DND-41 (cell line): Measurements from ENCODE around the gene CPEB4.

Source experiments
- ATAC-seq: fragments of 200-7000 bp; cut with Tn5 transposase; 3 replicates; pipeline ENCODE4 v1.9.1; 2021; ENCODE audit warnings: low read depth; ENCODE audit not compliant: insufficient read depth
- DNase-seq: peaks from one replicate; pipeline ENCODE4 v3.0.0-alpha.2; 2020
- H2AFZ ChIP-seq: 2 replicates; pipeline ENCODE4 v1.6.0; 2012; ENCODE audit warnings: low read depth, low read length
- H3K27ac ChIP-seq: 2 replicates; pipeline ENCODE4 v1.5.1; 2012; ENCODE audit warnings: low read length, inconsistent platforms
- H3K27me3 ChIP-seq: fragments of 200-600 bp; sonication (generic); 2 replicates; pipeline ENCODE4 v1.6.0; 2012; ENCODE audit warnings: low read length, mild to moderate bottlenecking, inconsistent platforms; ENCODE audit not compliant: insufficient read depth, poor library complexity
- H3K36me3 ChIP-seq: 2 replicates; pipeline ENCODE4 v1.5.1; 2012; ENCODE audit warnings: low read length, inconsistent platforms; ENCODE audit not compliant: insufficient read depth
- H3K4me1 ChIP-seq: 2 replicates; pipeline ENCODE4 v1.5.1; 2012; ENCODE audit warnings: mild to moderate bottlenecking, low read length; ENCODE audit not compliant: insufficient read depth
- H3K4me2 ChIP-seq: 2 replicates; pipeline ENCODE4 v1.6.0; 2012; ENCODE audit warnings: mild to moderate bottlenecking, moderate library complexity, low read length, inconsistent platforms; ENCODE audit not compliant: insufficient read depth
- H3K4me3 ChIP-seq, 2 experiments: fragments of 200-600 bp in 1 of 2; shearing (Covaris generic) in 1 of 2; 2 replicates each; pipeline ENCODE4 v1.5.1; 2012 to 2016; ENCODE audit warnings: inconsistent platforms in 2 of 2, low read length in 2 of 2, mild to moderate bottlenecking in 2 of 2, low read depth in 1 of 2, moderate library complexity in 1 of 2
- H3K79me2 ChIP-seq: 2 replicates; pipeline ENCODE4 v1.6.0; 2012; ENCODE audit warnings: low read length, inconsistent platforms; ENCODE audit not compliant: insufficient read depth
- H3K9ac ChIP-seq: 2 replicates; pipeline ENCODE4 v1.6.0; 2012; ENCODE audit warnings: low read depth, mild to moderate bottlenecking, inconsistent platforms, low read length, moderate library complexity
- H3K9me3 ChIP-seq: 2 replicates; pipeline ENCODE4 v1.5.1; 2012; ENCODE audit warnings: low read length, moderate library complexity, mild to moderate bottlenecking, inconsistent platforms; ENCODE audit not compliant: insufficient read depth, severe bottlenecking
- H4K20me1 ChIP-seq: 2 replicates; pipeline ENCODE4 v1.6.0; 2012; ENCODE audit warnings: low read length; ENCODE audit not compliant: insufficient read depth
- EZH2 ChIP-seq: IDR thresholded peaks from 3 replicates; pipeline ENCODE4 v1.6.1; 2012; ENCODE audit warnings: borderline replicate concordance, low read depth, mild to moderate bottlenecking, moderate library complexity, low read length, inconsistent platforms; ENCODE audit not compliant: severe bottlenecking
- TF ChIP-seq, protein P1 (sequence below): IDR thresholded peaks from 2 replicates; pipeline ENCODE4 v1.5.1; 2012; ENCODE audit warnings: borderline replicate concordance, low read length, moderate library complexity, mild to moderate bottlenecking; ENCODE audit not compliant: poor library complexity, severe bottlenecking; ENCODE audit errors: extremely low read depth

The CPEB4 gene

DNA sequence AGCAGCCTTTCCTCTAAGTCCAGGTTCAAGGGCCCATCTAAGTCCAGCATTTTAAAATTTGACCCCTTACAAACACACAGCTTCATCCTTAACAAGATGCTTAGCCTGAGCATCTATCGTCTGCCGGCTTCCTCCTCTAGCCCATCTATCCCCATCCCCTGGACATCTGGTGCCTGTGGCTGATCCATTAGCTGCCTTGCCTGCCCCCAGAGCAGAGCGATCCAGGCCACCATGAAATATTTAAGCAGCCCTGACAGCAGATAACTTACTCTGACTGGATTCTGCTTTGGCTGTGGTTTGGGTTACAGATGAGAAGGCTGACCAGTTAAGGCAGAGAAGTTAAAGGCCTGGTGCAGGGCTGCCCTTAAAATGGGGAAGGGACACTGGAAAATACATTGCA is 30.9 kb upstream of the CPEB4 start:
- Histone ChIP-seq H3K4me2 (no peak overlapping the region), H3K4me1 (no peaks in the 10 kb centered on the region), H2AFZ (no peak overlapping the region), H3K9me3 (no peaks in the 10 kb centered on the region), H3K4me3 (no peak overlapping the region), H3K79me2 (no peaks in the 10 kb centered on the region), H3K27ac (no peak overlapping the region), H3K9ac (no peak overlapping the region), H3K27me3 (peaks cover 4% of the 10 kb centered on the region), H3K36me3 (no peaks in the 10 kb centered on the region), H4K20me1 (no peaks in the 10 kb centered on the region)
- TF ChIP-seq EZH2: no peak
- TF ChIP-seq, protein P1, sequence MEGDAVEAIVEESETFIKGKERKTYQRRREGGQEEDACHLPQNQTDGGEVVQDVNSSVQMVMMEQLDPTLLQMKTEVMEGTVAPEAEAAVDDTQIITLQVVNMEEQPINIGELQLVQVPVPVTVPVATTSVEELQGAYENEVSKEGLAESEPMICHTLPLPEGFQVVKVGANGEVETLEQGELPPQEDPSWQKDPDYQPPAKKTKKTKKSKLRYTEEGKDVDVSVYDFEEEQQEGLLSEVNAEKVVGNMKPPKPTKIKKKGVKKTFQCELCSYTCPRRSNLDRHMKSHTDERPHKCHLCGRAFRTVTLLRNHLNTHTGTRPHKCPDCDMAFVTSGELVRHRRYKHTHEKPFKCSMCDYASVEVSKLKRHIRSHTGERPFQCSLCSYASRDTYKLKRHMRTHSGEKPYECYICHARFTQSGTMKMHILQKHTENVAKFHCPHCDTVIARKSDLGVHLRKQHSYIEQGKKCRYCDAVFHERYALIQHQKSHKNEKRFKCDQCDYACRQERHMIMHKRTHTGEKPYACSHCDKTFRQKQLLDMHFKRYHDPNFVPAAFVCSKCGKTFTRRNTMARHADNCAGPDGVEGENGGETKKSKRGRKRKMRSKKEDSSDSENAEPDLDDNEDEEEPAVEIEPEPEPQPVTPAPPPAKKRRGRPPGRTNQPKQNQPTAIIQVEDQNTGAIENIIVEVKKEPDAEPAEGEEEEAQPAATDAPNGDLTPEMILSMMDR: no peak
- DNase-seq: no peak
- ATAC-seq: no peak

DNA sequence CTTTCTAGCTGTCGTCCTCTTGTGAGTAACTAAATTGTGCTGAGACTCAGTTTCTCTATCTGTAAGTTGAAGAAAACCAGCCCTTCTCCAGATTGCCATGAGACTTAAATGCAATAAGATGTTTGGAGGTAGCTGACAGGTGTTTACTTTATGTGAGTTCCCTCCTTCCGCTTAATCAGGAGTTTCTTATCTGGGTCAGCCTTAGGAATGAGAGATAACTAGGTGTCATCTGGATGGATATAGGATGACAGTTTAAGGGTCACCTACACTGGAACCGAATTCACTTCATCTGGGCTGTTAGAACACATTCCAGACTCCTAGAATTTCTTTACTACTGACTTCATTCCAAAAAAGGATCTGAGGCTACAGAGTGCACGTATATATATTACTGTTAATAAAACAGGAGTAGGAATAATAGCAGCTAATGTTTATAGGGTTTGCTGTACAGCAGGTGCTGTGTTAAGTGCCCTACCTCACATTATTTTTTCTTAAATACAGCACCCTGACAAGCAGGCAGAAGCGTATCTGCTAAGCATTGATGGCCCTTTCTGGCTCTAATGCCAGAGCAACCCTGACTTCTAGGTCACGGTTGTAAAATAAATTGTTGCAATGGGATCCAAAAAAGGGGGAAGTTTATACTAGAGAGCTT is 30.0 kb upstream of the CPEB4 start:
- Histone ChIP-seq H3K4me1 (no peaks in the 10 kb centered on the region), H3K36me3 (no peaks in the 10 kb centered on the region)
- ATAC-seq: no peak

DNA sequence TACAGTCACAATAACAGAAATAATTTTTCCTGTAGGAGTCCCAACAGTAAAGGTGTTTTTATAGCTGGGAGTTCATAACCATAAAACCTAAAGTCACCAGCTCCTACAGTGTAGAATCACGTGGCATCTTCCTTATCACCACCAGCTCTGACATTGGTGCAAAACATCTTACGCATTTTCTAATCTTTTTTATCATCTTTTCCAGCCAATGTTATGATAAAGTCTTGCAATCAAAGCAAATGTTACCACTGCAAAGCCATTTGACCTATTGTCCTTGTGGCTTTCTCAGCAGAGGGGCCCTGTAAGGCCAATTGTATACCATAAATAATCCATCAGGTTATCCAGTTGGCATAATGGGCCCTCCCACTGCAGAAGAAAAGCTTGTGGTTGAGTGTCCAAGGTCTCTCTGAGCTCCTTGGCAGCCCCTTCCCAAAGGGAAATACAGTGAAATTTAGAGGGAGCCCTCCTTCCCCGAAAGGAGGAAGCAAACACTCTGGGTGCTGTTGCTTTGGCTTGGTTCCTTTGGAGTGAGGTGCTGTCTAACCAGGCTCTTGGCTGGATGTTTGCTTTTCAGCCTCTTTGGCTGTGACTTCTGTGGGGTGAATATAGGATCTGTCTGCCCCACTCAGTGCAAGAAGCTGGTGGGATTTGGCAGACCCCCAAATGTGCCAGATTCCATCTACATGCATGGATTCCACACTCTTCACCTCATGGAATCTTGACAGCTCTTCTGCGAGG is 29.3 kb upstream of the CPEB4 start:
- no peak overlapping the region for H3K9ac ChIP-seq
- ATAC-seq: no peak

More for the DNA sequence above, 30.0 kb upstream of the CPEB4 start:
- DNase-seq: no peak
- Histone ChIP-seq H2AFZ (no peak overlapping the region), H3K9ac (no peak overlapping the region), H3K9me3 (no peaks in the 10 kb centered on the region), H3K4me3 (no peak overlapping the region), H3K27ac (no peak overlapping the region), H3K27me3 (peaks cover 4% of the 10 kb centered on the region), H3K79me2 (no peaks in the 10 kb centered on the region), H4K20me1 (no peaks in the 10 kb centered on the region), H3K4me2 (no peak overlapping the region)
- TF ChIP-seq, protein P1: no peak
- no peak for TF ChIP-seq EZH2

More for the DNA sequence above, 29.3 kb upstream of the CPEB4 start:
- no peak overlapping the region for H3K27ac ChIP-seq
- no peaks in the 10 kb centered on the region for H3K79me2 ChIP-seq
- H3K4me3 ChIP-seq: no peak overlapping the region
- H2AFZ ChIP-seq: no peak overlapping the region
- H3K36me3 ChIP-seq: no peaks in the 10 kb centered on the region
- no peak overlapping the region for H3K4me2 ChIP-seq
- H3K27me3 ChIP-seq: peaks cover 4% of the 10 kb centered on the region
- H4K20me1 ChIP-seq: no peaks in the 10 kb centered on the region
- DNase-seq: no peak
- no peaks in the 10 kb centered on the region for H3K4me1 ChIP-seq
- H3K9me3 ChIP-seq: no peaks in the 10 kb centered on the region
- TF ChIP-seq, protein P1: no peak
- no peak for TF ChIP-seq EZH2
